Right renal pelvis (tissue), 4 donors: ENCODE data around the gene BPI. TPM values are rescaled to one million over a fixed set of nuclear protein-coding genes. Genes with fewer than 3 reads are reported as not detected.
"Not testable (repeated sequence)": the region's sequence is repeated elsewhere in the genome, so short reads cannot be mapped to it uniquely, and the experiment has no call there.

Experiments used
- DNase-seq, 4 donors: peaks; one replicate each; pipeline ENCODE4 v3.0.0-alpha.2; 2013; ENCODE audit warnings: low read depth in 4 of 4, low spot score in 3 of 4, missing footprints in 1 of 4
- polyA plus RNA-seq, 4 donors: library from polyadenylated mRNA; unstranded; fragments of 120-200 nt; gene quantifications; one replicate each; pipeline ENCODE4 v1.2.1, GENCODE V29; 2013; ENCODE audit not compliant: insufficient read length in 4 of 4

BPI gene
- 1 to 10 TPM in 2 of 4 donors, under 1 TPM in 1, not detected in 1; 0.80 to 1.4 (median 1.3) TPM for polyA plus RNA-seq

DNA sequence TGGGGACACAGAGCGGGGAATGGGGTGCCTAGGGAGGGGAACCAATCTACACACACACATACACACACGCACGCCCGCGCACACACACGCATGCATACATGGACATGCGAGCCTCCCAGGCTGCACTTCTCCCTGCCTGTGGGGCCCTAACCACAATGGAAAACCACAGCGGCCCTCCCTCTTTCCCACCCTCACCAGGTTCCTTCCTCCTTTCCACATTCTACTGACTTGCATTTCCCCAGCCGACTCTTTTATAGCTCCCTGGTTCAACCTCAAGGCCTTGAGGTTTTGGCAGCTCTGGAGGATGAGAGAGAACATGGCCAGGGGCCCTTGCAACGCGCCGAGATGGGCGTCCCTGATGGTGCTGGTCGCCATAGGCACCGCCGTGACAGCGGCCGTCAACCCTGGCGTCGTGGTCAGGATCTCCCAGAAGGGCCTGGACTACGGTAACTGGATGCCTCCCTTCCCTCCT, at the start of gene BPI:
TSS of gene BPI (plus strand) at position 249 of the 472 bp plus-strand sequence. CDS start at position 317, 68 bp downstream.
- DNase-seq: no peak

- not testable (repeated sequence) for DNase-seq
Measured at GRCh38 chr20:38254621-38255020, 49.3 kb upstream of the BPI start.

DNA sequence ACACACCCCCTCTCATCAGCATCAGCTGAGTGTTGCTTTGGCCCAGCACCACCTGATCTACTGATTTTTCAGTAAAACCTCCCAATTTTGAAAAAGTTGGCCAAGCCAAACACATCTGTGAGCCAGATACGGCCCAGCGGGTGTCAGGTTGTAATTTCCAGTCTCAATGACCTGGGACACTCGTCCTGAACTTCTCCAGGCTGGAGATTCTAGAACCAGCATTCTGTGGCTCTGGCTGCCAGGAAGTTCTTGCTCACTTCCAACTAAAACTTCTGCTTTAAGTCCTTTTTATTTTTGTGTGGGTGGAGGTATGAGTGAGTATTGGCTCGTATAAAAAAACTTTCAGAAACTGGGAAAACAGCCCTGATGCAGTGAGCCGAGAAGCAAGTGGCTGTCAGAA, 48.6 kb upstream of the BPI start:
- no peak for DNase-seq

DNA sequence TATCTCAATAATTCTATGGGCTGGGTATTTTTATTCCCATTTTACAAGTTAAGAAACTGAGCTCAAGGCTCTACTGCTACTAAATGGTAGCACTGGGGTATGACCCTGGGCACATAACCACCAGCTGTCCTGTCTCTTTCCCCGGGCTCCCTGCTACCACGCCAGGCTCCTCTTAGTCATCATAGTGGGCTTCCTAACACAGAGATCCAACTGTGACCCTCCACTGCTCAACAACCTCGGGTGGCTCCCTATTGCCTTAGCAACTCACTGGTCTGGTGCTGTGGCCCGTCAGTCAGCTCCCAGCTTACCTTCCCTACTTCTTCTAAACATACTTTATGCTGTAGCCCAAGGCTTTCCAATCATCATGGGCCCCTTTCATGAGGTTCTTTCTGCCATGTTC, 47.9 kb upstream of the BPI start:
- DNase-seq: no peak

DNA sequence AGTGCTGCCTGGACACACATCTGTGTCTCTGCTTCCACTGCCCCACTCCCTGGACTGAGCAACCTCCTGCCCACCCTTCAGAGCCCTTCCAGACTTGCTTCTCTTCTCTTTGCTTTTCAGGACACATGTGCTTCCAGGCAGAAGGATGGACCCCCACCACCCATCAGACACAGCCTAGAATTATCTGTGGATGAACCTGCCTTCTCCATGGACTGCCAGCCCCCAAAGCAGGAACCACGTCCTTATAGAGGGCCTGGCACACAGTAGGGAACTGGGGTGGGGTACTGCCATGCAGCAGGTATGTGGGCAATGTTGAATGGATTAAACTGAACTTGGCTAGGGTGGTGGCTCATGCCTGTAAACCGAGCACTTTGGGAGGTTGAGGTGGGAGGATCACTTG, 47.0 kb upstream of the BPI start:
- DNase-seq: no peak

- no peak for DNase-seq
Measured at GRCh38 chr20:38258545-38259215, 45.3 kb upstream of the BPI start.

DNA sequence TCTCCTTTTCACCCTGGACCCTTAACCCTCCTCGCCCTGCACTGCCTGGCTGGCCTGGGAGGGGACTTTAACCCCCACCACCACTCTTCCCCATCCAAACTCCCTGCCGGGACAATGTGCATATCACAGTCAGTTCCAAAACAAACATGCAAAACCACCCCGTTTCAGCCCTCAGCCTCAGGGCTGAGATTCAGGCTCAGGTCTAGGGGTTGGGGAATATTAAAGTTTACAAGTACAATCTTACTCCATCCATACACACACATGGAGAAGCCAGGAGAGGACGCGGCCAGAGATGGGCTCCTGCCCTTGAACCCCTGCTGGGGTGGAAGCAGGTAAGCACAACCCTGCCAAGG, 44.0 kb upstream of the BPI start:
- no peak for DNase-seq

DNA sequence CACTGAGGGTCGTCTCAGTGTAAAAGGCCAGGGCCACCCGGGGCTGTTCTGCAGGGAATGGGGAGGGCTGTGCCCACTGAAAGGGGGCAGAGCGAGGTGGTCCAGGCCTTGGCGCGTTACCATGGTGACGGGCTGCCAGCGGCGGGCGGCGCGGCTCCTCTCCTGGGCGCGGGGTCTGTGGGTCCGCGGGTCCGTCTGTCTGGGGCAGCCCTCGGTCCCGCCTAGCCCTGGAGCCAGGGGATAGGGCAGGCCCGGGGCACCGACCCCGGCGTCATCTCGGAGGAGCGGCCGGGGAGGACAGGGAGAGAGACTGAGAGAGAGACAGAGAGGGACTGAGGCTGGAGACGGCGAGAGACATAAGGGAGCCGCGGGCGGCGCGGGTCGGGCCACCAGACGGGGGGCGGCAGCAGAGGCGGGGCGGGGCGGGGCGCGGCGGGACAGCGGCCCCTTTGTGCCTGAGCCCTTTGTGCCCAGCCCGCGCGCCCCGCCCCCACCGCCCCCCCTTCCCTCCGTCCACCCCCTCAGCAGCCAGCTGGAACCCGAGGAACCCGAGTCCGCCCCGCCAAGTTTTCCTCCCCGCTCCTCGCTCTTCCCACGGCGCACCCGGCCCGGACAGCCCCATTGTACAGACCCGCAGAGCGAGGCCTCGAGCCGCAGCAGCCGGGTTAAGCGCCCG, 43.4 kb upstream of the BPI start, which contains the start of gene KIAA1755:
TSS of gene KIAA1755 (minus strand) at position 358 of the 676 bp plus-strand sequence. CDS start at position 123, 235 bp downstream.
- no peak for DNase-seq

- no peak for DNase-seq
Measured at GRCh38 chr20:38261054-38261390, 42.9 kb upstream of the BPI start.

DNA sequence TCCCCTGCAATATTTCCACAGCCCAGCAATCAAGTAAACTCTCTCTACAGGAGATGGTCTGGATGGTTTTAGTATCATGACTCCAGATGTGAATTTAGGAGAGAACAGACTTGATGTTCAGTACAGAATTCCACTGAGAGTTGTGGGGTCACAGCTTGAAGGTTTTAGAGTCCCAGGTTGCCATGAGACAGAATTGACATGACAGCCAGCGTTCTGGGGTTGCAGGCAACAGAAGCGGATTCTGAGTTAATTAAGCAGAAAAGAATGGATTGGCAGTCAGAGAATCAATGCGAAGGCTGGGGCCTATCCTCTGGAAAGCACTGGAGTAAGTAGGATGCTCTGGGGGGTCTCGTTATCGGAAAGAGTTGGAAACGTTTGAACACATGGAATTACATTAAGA, 41.0 kb upstream of the BPI start:
- DNase-seq: no peak

DNA sequence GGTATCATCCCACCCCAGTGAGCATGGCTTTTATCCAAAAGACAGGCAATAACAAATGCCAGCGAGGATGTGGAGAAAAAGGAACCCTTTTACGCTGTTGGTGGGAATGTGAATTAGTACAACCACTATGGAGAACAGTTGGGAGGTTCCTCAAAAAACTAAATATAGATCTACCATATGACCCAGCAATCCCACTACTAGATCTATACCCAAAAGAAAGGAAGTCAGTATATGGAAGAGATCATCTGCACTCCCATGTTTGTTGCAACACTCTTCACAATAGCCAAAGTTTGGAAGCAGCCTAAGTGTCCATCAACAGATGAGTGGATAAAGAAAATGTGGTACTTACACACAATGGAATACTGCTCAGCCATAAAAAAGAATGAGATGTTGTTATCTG, 37.5 kb upstream of the BPI start:
- DNase-seq: no peak

DNA sequence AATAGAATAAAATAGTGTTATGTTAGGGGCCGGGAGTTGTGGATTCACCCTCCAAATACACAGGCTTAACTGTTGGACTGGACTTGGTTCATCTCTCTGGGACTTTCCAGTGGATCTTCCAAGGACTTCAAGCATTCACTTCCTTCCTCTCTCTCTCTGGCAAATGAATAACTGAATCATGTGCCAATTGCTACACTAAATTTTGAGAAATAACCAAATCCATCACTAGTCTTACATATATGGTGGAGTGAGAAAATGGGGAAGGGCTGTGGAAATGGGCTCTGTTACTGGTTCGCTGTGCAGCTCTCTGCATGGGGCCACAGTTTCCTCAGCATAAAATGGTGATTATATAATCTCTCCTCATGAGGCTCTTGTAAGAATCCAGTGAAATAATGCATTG, 36.7 kb upstream of the BPI start:
- no peak for DNase-seq

- no peak for DNase-seq
Measured at GRCh38 chr20:38267901-38268514, 35.9 kb upstream of the BPI start.

DNA sequence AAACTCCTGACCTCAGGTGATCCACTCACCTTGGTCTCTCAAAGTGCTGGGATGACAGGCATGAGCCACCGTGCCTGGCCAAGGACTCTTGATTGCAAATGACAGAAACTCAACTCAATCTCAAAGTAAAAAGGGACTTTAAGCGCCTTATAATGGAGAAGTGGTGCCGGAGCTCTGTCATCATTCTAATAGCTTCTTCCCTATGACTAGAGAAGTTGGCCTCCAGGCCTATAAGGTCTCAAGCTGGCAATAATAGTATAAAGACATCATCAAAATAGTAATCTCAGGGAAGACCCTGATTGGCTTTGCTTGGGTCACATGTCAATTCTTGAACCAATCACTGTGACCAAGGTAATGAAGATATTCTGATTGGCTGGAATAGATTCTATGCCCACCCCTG, 34.9 kb upstream of the BPI start:
- no peak for DNase-seq

DNA sequence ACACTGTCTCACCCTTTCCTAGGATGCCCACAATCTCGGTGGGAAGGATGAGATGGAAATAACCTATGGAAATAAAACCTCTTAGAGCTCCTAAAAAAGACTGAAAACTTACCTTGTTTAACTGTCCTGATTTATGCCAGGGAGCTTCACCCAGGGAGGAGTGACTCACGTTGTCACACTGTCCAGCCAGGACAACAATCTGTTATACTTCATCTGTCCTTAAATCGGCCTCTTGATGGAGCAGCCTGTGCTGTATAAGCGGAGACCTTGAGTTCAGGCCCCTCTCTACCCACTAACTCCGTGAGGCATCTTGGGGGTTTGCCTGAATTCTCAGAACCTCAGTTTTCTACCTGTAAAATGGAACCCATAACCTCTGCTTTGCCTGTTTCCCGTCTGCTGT, 34.2 kb upstream of the BPI start:
- DNase-seq: no peak

- peak in 2 of 4 donors; percentile 47 to 55 for DNase-seq
Measured at GRCh38 chr20:38270869-38271605, 32.9 kb upstream of the BPI start.

DNA sequence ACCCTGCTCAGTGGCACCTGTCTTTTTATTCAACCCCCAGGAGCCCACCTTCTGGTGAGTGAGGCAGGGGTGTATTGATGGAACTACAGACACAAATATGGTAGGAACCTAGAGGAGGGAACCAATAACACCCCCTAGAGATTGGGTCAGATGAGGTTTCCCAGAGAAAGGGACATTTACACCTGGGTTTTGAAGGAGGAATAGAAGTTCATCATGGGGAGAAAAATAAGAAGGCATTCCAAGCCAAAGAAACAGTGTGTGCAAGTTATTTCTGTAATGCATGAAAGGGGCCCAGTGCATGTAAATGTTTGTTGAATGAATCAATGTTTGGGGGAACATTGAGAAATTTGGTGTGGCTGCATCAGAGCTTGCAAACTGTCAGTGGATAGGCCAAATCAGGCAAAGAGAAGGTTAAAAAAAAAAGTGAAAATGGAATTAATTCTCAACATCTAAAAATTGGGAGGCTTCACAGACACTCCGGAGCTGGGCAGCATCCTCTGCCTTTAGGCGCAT, 32.3 kb upstream of the BPI start:
- no peak for DNase-seq

DNA sequence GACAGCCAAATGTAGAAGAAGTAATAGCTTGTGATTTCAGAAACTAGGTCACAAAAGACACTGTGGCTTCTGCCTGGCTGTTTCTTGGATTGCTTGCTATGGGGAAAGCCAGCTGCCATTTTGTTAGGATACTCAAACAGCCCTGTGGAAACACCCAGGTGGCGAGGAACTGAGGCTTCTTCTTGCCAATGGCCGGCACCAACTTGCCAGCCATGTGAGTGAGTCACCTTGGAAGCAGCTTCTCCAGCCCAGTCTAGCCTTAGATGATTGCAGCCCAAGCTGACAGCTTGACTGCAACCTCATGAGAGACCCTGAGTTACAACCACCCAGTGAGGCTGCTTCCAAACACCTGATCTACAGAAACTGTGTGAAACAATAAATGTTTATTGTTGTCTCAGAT, 31.6 kb upstream of the BPI start:
- no peak for DNase-seq

- no peak for DNase-seq
Measured at GRCh38 chr20:38272961-38273360, 31.0 kb upstream of the BPI start.

GRCh38 chr20:38275815-38276550, 28.0 kb upstream of the BPI start:
- no peak for DNase-seq
